Measurements from ENCODE around the gene LAP3.

The LAP3 gene

DNA sequence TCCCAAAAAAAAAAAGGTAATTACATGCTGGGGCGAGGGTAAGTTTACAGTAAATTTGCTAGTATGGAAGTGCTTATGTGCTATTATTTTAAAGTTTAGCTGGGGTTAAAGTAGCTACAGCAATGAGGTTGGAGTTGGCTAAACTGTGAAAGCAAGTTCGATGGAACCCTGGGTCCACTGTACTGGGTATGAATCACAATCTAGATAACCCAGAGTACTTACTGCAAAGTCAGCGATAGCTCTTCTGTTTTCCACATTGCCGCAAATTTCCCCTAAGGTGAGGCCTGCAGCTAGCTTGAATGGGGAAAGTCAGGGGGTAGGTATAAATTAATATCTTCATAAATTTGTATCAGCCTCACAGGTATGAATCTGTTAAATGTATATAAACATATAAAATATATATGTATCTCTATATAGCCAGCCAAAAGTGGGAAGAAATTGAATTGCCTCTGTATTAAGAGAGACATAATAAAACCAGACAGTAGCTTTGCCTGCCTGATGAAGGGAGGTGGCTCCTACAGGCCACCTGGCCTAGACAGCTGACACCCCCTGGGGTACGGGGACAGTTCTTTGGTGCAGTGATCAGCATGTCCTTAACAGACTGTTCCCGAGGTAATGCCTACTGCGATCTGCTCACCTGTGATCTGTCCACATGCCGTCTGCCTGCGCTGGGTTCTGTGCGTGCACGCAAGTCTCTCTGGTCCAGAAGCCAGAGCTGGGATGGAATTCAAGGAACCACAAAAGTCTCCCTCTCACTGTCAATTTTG lies 31.4 kb upstream of the LAP3 start:
- Histone ChIP-seq H3K36me3 (ENCODE audit: control insufficient read depth, insufficient read depth, low read length) (no peaks in the 10 kb centered on the region), H3K9me3 (ENCODE audit: control insufficient read depth, low read length) (no peaks in the 10 kb centered on the region), H3K27ac (ENCODE audit: insufficient read depth, low read depth, low read length, poor library complexity, severe bottlenecking) (no peak overlapping the region), H3K27me3 (ENCODE audit: control insufficient read depth, insufficient read depth, low read length, poor library complexity, severe bottlenecking) (no peaks in the 10 kb centered on the region), H3K4me3 (ENCODE audit: insufficient read depth, low read depth, low read length) (no peak overlapping the region), H3K4me1 (ENCODE audit: control insufficient read depth, insufficient read depth, low read length) (no peaks in the 10 kb centered on the region)
- WGBS, 2 experiments, result 75 to 79% methylated on average over 9 to 11 of the region's 11 CpGs

DNA sequence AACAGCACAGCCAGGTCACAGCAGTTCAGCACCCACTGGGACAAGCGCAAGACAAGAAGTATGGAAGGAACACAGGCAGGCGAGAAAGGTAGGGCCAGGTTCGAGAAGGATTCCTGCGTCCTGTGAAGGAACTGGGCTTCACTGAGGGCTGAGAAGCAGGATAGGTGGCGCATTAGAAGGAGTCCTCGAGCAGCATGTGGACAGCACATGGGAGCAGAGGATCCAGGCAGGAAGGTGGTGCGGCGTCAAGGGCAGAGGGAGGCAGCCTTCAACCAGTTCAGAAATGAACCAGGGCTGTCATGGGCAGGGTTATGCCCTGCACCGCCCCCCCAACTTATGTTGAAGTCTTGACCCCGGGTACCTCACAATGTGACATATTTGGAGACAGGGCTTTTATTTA lies 30.8 kb upstream of the LAP3 start:
- 90 to 92% methylated on average over 10 of the region's 10 CpGs for WGBS, 2 experiments
- Histone ChIP-seq H3K9me3 (ENCODE audit: control insufficient read depth, low read length) (no peaks in the 10 kb centered on the region), H3K27ac (ENCODE audit: insufficient read depth, low read depth, low read length, poor library complexity, severe bottlenecking) (no peak overlapping the region), H3K4me3 (ENCODE audit: insufficient read depth, low read depth, low read length) (no peak overlapping the region), H3K4me1 (ENCODE audit: control insufficient read depth, insufficient read depth, low read length) (no peaks in the 10 kb centered on the region), H3K36me3 (ENCODE audit: control insufficient read depth, insufficient read depth, low read length) (no peaks in the 10 kb centered on the region), H3K27me3 (ENCODE audit: control insufficient read depth, insufficient read depth, low read length, poor library complexity, severe bottlenecking) (no peaks in the 10 kb centered on the region)

DNA sequence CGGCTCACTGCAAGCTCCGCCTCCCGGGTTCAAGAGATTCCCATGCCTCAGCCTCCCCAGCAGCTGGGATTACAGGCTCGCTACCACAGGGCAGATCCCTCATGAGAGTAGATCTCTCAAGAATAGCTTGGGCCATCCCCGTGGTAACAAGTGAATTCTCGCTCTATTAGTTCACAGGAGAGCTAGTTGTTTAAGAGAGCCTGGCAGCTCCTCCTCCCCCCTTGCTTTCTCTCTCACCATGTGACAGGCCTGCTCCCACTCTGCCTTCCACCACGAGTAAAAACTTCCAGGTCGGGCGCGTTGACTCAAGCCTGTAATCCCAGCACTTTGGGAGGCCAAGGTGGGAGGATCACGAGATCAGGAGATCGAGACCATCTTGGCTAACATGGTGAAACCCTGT lies 30.3 kb upstream of the LAP3 start:
- no peak overlapping the region for H3K4me3 ChIP-seq (ENCODE audit: insufficient read depth, low read depth, low read length)
- no peaks in the 10 kb centered on the region for H3K36me3 ChIP-seq (ENCODE audit: control insufficient read depth, insufficient read depth, low read length)
- H3K27me3 ChIP-seq (ENCODE audit: control insufficient read depth, insufficient read depth, low read length, poor library complexity, severe bottlenecking), result no peaks in the 10 kb centered on the region
- H3K9me3 ChIP-seq (ENCODE audit: control insufficient read depth, low read length), result no peaks in the 10 kb centered on the region
- H3K4me1 ChIP-seq (ENCODE audit: control insufficient read depth, insufficient read depth, low read length), result no peaks in the 10 kb centered on the region
- 79 to 80% methylated on average over 12 of the region's 12 CpGs for WGBS, 2 experiments
- H3K27ac ChIP-seq (ENCODE audit: insufficient read depth, low read depth, low read length, poor library complexity, severe bottlenecking), result no peak overlapping the region

DNA sequence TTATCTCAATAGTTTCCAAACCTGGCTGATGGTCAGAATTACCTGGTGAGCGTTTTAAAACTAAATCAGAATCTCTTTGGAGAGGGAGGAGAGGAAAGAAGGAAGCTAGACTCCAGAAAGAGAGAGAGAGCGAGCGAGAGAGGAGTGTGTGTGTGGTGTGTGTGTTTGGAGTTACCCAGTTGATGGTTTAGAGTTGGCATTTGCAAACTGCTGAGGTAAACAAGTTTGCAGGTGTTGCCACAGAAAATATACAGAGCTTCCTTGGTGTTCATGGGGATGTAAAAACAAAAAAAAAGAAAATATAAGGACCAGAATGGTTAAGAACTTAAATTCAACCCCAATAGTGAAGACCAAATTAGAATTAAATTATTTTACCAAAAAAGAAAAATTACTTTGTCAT lies 26.4 kb upstream of the LAP3 start:
- no peaks in the 10 kb centered on the region for H3K4me1 ChIP-seq (ENCODE audit: control insufficient read depth, insufficient read depth, low read length)
- 89 to 95% methylated on average over 3 of the region's 3 CpGs for WGBS, 2 experiments
- no peaks in the 10 kb centered on the region for H3K9me3 ChIP-seq (ENCODE audit: control insufficient read depth, low read length)
- no peak overlapping the region for H3K4me3 ChIP-seq (ENCODE audit: insufficient read depth, low read depth, low read length)
- H3K36me3 ChIP-seq (ENCODE audit: control insufficient read depth, insufficient read depth, low read length), result no peaks in the 10 kb centered on the region
- H3K27me3 ChIP-seq (ENCODE audit: control insufficient read depth, insufficient read depth, low read length, poor library complexity, severe bottlenecking), result peaks cover 11% of the 10 kb centered on the region
- no peak overlapping the region for H3K27ac ChIP-seq (ENCODE audit: insufficient read depth, low read depth, low read length, poor library complexity, severe bottlenecking)

DNA sequence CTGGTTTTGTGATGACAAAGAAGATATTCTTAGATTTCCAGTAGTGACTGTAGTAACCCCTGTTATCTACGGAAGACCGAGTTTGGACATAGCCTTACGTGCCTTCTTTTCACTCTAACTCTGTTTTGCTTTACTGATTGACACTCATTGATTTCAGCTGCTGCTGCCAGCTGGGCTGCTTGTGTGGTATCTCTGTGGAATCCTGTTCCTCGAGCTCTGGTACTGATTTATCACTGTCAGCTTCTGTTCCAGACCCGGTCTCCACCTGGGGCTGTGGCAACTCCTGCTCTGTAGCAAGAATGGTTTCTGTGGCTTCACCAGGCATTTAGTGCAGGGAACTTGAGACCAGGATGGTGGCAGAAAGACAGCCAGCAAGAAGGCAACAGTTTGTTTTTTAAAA lies 24.6 kb upstream of the LAP3 start:
- H3K4me1 ChIP-seq (ENCODE audit: control insufficient read depth, insufficient read depth, low read length), result no peaks in the 10 kb centered on the region
- H3K36me3 ChIP-seq (ENCODE audit: control insufficient read depth, insufficient read depth, low read length), result no peaks in the 10 kb centered on the region
- H3K27ac ChIP-seq (ENCODE audit: insufficient read depth, low read depth, low read length, poor library complexity, severe bottlenecking), result no peak overlapping the region
- H3K27me3 ChIP-seq (ENCODE audit: control insufficient read depth, insufficient read depth, low read length, poor library complexity, severe bottlenecking), result peaks cover 14% of the 10 kb centered on the region
- WGBS, 2 experiments, result 45 to 70% methylated on average over 5 of the region's 5 CpGs
- no peaks in the 10 kb centered on the region for H3K9me3 ChIP-seq (ENCODE audit: control insufficient read depth, low read length)
- H3K4me3 ChIP-seq (ENCODE audit: insufficient read depth, low read depth, low read length), result no peak overlapping the region

DNA sequence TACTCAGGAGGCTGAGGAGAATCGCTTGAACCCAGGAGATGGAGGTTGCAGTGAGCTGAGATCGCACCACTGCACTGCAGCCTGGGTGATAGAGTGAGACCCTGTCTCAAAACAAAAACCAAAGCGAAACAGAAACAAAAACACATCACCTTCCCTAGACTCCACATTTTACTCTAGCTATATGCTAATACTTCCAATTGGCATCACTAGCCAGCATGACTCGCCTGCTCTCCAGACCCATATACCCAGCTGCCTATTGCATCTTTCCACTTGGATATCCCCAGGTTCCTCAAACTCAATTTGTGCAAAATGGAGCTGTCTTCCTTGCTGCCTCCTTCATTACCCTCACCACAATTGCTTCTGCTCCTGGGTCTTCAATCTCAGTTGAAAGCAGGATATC lies 22.4 kb upstream of the LAP3 start:
- Histone ChIP-seq H3K9me3 (ENCODE audit: control insufficient read depth, low read length) (no peaks in the 10 kb centered on the region), H3K4me1 (ENCODE audit: control insufficient read depth, insufficient read depth, low read length) (no peaks in the 10 kb centered on the region), H3K4me3 (ENCODE audit: insufficient read depth, low read depth, low read length) (no peak overlapping the region), H3K36me3 (ENCODE audit: control insufficient read depth, insufficient read depth, low read length) (no peaks in the 10 kb centered on the region), H3K27ac (ENCODE audit: insufficient read depth, low read depth, low read length, poor library complexity, severe bottlenecking) (no peak overlapping the region), H3K27me3 (ENCODE audit: control insufficient read depth, insufficient read depth, low read length, poor library complexity, severe bottlenecking) (peaks cover 14% of the 10 kb centered on the region)
- 78 to 80% methylated on average over 4 of the region's 4 CpGs for WGBS, 2 experiments

DNA sequence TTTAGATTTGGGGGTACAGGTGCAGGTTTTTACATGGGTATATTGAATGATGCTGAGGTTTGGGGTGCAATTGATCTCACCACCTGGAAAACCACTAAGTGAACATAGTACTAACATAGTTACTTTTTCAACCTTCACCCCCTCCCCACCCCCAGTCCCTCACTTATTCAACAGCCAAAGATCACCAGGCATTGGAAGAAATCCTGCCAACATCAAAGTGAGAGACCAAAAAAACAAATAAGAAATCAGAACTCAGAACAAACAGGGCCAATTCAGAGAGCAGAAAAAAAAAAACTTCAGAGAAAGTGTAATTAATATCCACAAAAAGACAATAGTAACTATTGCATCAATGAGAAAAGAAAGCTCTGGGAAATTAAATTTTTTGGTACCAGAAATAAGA lies 20.5 kb upstream of the LAP3 start:
- Histone ChIP-seq H3K27me3 (ENCODE audit: control insufficient read depth, insufficient read depth, low read length, poor library complexity, severe bottlenecking) (peaks cover 14% of the 10 kb centered on the region), H3K4me1 (ENCODE audit: control insufficient read depth, insufficient read depth, low read length) (no peaks in the 10 kb centered on the region), H3K9me3 (ENCODE audit: control insufficient read depth, low read length) (no peaks in the 10 kb centered on the region)

DNA sequence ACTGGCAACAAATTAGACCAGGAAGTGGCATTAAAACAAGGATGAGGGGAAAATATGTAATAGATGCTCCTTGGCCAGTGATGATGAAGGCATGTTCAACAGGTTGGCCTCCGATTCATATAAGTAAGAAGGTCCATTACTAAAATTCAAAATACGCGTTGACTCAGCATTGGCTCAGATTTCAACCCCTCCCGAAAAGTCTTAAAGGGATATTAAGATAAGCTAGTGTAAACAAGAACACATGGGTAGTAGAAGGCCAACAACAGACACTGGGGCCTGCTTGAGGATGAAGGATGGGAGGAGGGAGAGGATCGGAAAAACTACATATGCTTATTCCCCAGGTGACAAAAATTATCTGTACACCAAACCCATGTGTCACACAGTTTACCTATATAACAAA lies 19.1 kb upstream of the LAP3 start:
- Histone ChIP-seq H3K27me3 (ENCODE audit: control insufficient read depth, insufficient read depth, low read length, poor library complexity, severe bottlenecking) (peaks cover 14% of the 10 kb centered on the region), H3K4me1 (ENCODE audit: control insufficient read depth, insufficient read depth, low read length) (no peaks in the 10 kb centered on the region), H3K36me3 (ENCODE audit: control insufficient read depth, insufficient read depth, low read length) (no peaks in the 10 kb centered on the region), H3K4me3 (ENCODE audit: insufficient read depth, low read depth, low read length) (no peak overlapping the region), H3K27ac (ENCODE audit: insufficient read depth, low read depth, low read length, poor library complexity, severe bottlenecking) (no peak overlapping the region), H3K9me3 (ENCODE audit: control insufficient read depth, low read length) (no peaks in the 10 kb centered on the region)
- WGBS, 2 experiments, result 91 to 97% methylated on average over 4 of the region's 5 CpGs

More for the DNA sequence above, 20.5 kb upstream of the LAP3 start:
- no peak overlapping the region for H3K27ac ChIP-seq (ENCODE audit: insufficient read depth, low read depth, low read length, poor library complexity, severe bottlenecking)
- H3K4me3 ChIP-seq (ENCODE audit: insufficient read depth, low read depth, low read length), result no peak overlapping the region
- H3K36me3 ChIP-seq (ENCODE audit: control insufficient read depth, insufficient read depth, low read length), result no peaks in the 10 kb centered on the region

DNA sequence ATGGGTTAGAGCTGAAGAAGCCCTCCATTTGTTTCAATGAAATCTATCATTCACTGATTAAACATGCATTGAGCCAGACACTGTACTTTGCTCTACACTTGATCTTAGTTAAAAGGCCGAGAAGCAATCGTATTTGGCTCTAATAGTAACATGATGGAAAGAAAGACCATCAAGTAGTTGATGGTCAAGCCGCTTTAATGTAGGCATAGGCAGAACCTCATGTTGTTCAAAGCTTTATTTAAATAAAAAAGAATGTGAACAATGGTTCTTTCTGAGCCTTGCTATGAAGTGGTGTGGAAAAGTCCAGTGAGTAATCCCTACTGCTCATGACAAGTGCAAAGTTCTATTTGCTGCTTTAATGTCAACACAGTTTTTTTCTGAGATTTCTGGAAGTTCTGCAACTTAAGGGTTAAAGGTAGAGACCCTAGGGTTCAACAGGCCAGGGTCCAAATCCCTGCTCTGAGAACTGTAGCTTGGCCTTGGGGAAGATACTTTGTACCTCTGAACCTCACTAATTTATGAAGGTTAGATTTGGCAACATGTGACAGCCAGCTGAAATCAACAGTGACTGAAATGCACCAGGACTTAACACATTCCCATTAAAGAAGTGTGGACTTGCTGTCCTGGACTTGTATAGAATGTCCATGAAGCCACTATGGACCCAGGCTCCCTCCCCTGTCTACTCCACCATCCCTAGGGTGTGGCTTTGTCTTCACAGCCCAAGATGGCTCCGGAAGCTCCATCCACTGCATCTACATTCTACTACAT lies 17.9 kb upstream of the LAP3 start:
- H3K27me3 ChIP-seq (ENCODE audit: control insufficient read depth, insufficient read depth, low read length, poor library complexity, severe bottlenecking), result peaks cover 14% of the 10 kb centered on the region
- no peak overlapping the region for H3K27ac ChIP-seq (ENCODE audit: insufficient read depth, low read depth, low read length, poor library complexity, severe bottlenecking)
- no peaks in the 10 kb centered on the region for H3K4me1 ChIP-seq (ENCODE audit: control insufficient read depth, insufficient read depth, low read length)
- 94% methylated on average over 4 of the region's 4 CpGs for WGBS, 2 experiments
- no peaks in the 10 kb centered on the region for H3K9me3 ChIP-seq (ENCODE audit: control insufficient read depth, low read length)
- H3K4me3 ChIP-seq (ENCODE audit: insufficient read depth, low read depth, low read length), result no peak overlapping the region
- H3K36me3 ChIP-seq (ENCODE audit: control insufficient read depth, insufficient read depth, low read length), result no peaks in the 10 kb centered on the region

DNA sequence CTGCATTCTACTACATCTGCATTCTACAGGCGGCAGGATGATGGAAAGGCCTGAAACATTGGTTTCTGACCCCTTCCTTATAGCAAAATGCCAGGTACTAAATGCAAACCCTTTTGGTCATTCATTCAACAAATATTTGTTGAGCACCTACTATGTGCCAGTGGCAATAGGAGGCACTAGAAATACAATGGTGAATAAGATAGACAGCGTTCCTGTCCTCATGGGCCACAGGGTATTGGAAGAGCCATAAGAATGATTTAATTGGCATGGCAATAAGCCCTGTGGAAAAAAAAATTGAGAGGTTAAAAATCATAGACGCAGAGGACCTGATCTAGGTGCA lies 17.3 kb upstream of the LAP3 start:
- Histone ChIP-seq H3K9me3 (ENCODE audit: control insufficient read depth, low read length) (no peaks in the 10 kb centered on the region), H3K27me3 (ENCODE audit: control insufficient read depth, insufficient read depth, low read length, poor library complexity, severe bottlenecking) (peaks cover 13% of the 10 kb centered on the region), H3K36me3 (ENCODE audit: control insufficient read depth, insufficient read depth, low read length) (no peaks in the 10 kb centered on the region), H3K4me3 (ENCODE audit: insufficient read depth, low read depth, low read length) (no peak overlapping the region), H3K4me1 (ENCODE audit: control insufficient read depth, insufficient read depth, low read length) (no peaks in the 10 kb centered on the region), H3K27ac (ENCODE audit: insufficient read depth, low read depth, low read length, poor library complexity, severe bottlenecking) (no peak overlapping the region)
- 90 to 94% methylated on average over 3 of the region's 3 CpGs for WGBS, 2 experiments
